HG02798 (cell line): ENCODE measurements around the gene CBX1.
A peak's percentile ranks its signal among the peaks of the same experiment; 100 is the strongest.

Source experiments
- ATAC-seq: cut with Tn5 transposase; IDR thresholded peaks from one replicate; pipeline ENCODE4 v1.9.1; 2021; ENCODE audit warnings: mild to moderate bottlenecking; ENCODE audit not compliant: unreplicated experiment, poor library complexity

The CBX1 gene

DNA sequence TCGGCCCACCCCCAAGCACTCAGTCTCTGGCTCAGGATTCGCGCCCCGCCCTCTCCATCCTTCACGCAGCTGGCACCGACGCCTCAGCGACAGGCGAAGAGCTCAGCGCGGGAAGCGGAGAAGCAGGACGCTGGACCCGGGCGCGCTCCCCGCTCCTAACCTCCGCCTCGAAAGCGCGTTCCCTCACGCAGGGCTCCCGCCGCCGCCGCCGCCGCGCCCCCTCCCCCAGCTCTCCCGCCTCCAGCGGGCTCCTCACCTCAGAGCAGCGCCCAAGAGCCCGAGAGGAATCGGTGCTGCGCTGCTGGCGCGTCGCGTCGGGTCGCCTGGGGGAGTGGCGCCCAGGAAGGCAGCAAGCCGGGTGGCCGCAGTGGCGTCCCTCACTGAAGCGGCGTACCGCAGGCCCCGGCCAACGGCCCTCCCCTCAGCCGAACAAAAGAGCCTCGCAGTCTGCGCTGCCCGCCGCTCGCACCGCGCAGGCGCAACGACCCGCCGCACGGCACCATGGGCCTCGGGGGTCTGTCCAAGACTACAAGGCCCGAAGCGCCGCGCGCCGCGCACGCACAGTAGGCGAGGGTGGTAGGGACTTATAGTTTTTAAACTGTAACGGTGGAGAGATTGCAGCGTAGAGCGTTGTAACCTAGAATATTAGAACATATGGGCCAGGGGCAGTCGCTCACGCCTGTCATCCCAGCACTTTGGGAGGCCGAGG is at the start of gene CBX1:
Gene CBX1, minus strand, starts transcription at position 467 of the 709 bp plus-strand sequence. CDS start 24,474 bp downstream, outside the sequence.
- ATAC-seq = peak; percentile 91

DNA sequence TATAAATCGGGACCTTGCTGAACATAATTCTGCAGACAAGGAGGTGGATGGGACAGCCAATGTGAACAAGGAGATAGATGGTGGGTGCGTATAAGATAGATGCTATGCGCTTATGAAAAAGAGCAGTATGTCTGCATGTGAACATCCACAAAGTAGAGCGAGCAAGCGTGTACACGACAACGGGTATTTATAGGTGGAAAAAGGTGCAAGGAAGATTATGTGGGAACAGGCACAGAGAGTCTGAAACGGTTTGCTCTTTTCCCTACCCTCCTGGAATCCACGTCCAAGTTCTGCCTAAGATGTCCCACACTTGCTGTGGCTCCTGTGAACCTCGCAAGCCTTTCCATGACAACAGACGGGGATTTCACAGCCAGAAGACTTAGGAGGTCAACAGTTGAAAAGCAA is 49.3 kb upstream of the CBX1 start:
- ATAC-seq = no peak

DNA sequence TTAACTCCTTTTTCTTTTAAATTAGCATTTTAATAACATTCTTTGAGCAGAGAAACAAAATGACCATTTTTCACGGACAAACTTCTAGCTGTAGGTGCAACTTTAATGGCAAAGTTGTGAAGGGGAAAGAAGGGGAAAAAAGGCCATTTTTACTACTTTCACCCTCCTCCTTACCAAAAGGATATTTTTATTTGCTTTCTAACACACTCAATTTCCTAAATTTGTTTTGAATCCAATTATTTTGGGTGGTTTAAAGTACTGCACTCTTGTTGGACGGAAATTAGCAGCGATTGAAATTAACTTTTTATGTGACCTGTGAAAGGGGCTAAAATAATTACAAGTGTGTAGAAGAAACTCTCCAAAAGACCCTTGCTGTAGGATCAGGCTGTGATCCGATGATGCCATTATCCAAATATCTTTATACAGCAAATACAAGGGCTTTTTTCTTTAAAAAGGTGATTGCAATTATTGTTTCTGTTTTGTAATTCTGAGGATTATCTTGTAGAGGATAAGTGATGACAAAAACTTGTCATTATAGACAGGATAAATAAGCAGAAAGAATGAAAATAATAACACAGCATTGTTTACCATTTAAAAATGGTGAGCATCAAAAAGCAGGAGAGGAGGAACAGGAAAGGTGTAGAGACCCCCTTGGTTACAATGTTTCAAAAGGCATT is 48.6 kb upstream of the CBX1 start:
- ATAC-seq = no peak

DNA sequence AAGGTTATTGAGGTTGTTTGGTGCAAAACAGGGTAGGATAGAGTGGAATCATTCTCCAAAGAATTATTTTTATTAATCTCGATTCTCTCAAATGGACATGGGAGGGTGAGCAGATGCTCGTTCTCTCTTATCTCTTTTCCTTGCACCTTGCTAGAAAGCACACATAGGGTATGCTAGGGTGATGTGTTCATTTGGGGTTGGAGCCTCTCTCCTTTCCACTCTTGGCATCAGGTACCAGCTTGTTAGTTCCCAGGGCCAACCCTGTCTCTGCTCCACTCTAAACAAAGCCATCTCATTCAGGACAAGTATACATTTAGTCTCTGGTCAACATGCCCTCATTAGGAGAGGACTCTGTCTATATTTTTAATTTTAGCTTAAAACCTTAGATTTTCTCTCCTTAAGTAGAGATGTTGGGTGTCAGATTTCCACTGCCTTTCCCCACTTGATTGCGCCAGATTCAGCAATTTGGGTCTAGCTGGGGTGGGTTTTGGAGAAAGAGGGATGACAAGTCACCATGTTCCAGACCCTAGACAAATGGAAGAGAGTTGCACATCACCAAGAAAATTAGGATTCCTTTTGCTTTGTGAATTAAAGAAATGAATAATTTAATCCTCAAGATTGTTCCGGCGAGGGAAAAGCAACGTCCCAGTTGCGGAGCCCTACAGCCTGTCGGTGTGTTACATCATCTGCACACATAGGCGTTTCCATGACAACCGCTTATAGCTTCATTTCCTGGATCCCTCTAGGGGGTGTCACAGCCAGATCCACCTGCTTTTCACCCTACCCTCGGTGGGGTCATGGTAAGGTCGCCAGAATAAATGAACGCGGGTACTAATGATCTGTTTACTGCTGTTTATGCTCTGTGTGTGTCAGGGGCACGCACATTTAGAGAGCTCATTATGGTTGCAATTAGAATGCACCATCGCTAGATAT is 47.8 kb upstream of the CBX1 start:
- no peak for ATAC-seq

DNA sequence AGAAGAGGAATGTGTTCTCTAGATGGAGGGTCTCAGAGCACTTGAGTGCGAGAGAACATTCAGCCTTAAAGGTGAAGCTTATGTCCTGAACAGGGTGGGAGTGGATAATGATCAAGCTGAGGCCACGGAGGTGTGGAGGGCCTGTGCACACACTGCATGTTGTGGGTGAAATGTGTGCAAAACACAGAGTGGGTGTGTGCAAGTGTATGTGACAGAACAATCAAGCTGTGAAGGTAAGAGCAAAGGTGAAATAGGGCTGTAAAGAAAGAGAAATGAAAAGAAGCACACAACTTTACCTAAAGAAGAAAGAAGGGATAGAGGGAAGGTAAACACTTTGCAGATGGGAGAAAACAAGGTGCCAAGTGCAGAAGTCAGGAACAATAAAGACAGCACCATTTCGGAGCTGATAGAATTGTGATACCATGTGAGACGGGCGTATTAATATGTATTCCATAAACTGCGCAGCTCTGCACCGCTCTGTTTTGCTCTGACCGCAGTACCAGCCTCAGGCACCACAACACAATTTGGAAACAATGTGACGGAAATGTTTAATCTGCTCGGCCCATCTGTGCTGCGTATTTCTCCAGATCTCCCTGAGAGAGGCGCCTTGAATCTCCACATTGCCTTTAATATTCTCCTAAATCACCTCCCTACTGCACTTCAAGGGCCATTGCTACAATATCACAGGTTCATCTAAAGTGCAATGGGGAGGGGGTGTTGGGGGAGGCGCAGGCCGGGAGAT is 46.9 kb upstream of the CBX1 start:
- ATAC-seq = no peak

DNA sequence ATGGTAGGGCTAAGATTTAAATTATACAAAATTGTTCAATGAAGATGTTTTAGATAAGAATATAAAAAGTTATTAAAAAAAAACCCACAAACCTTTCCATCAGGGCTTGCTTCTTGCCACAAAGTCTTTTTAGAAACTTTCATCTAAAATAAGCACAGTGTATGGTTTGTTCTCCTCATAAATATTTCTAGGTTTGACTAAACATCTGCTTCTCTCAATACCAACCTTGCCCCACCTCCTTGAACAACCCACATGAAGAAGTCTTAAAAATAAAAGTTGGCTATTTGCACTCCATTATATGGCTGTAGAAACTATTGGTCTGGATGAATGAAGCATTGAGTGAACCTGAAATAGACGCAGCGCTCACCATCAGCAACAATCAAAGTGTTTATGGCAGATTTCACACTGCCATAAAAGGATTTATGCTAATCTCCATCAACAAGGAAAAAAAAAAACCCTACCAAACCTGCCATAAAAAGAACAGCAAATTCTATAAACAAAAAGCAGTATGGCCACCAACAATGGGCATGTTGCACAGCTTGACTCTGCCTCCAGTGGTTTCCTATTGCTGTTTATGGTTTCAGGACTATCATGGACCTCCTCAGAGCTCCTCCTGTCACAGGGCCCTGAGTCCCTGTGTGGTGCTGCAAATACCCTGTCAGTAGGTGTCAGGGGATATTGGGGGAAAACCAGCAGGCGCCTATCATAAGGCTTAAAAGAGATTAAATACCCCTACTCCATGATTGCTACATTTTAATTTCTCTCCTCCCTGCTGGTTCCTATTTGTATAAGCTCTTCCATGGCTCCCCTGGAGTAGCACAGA is 43.9 kb upstream of the CBX1 start:
- ATAC-seq = no peak

DNA sequence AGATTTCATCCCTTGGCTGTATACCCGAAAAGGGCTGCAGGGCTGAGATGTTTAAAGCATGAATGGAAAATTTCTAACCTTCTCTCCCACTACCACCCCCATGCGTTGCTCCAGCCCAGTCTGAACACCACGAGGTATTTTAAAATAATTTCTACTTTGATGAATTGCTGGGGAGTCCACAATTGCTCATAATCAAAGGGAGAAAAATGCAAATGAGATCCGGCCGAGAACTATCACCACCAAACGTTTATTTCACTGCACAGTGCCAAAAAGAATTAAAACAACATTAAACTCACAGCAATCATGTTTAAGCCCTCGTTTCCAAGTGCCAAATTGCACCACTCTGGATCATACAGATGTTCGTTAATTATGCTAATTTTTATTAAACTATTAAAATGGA is 43.0 kb upstream of the CBX1 start:
- no peak for ATAC-seq

DNA sequence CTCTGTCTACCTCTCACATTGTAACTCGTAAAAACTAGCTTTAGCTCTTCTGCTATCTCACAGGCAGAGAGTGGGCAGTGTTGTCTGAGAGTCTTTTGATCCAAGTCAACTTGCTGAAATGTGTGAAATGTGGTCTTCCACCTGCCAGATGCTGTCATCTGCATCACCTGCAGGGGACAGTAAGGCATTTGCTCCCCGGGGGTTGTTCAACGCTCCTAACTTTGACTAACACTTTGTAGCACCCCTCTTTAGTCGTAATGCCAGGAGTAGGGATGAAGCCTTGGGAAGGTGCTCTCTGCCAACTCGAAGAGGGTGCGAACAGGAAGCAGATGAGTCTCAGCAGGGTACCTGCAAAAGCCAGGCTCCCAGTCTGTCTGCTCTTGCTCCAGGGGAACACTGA is 42.4 kb upstream of the CBX1 start:
- ATAC-seq = no peak

DNA sequence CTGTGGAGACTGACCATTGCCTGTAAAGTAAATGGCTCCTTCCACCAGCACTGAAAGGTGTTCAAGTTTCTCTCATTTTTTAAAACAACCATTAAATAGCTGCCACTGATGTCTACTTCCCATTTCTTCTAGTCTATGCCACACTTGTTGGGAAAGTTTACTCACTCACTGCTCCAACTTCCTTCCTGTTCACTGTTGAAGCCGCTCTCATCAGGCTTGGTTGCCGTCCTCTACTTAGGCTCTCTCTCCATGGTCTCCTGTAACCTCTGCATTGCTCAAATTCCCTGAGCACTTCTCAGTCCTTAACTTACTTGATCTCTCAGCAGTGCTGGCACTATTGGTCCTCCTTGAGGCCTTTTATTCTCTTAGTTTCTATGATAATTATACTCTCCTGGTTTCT is 38.7 kb upstream of the CBX1 start:
- no peak for ATAC-seq

DNA sequence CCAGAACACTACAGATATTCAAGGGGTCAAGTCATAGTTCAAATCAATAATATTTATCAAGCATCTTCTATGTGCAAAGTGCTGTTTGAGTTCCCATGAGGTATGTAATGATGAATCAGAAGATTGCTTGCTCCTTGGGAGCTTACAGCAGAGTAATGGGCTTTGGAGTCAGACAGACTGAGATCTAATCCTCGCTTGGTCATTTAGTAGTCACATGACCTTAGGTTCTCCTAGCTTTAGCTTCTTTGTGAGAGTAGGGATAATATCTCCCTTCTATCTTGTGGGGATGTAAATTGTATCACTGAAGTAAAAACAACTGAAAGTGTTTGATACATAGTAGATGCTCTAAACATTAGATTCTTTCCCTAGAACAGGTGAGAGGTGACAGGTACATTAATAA is 36.4 kb upstream of the CBX1 start:
- ATAC-seq = no peak

DNA sequence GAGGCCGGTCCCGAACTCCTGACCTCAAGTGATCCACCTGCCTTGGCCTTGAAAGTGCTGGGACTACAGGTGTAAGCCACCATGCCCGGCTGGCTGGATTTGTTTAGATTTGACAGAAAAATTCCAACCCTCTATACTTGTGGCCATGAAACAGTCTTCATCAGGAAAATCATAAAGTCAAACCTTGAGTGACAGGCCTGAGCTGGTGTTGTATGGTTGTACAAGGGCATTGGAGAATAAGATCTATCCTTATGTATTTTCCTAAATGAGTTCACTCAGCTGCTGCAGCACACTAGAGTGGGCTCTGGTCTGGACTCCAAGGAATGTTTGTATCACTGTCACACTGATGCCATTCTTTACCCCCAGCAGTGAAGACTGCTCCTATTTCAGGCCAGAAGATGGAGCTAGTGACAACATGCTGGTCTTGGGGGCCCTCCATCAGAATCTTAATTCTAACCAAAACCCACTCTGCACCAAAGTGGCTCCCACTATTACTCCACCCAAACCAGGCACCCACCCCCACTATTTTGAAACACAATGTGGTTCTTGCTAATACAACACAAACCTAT is 33.7 kb upstream of the CBX1 start:
- ATAC-seq = no peak

DNA sequence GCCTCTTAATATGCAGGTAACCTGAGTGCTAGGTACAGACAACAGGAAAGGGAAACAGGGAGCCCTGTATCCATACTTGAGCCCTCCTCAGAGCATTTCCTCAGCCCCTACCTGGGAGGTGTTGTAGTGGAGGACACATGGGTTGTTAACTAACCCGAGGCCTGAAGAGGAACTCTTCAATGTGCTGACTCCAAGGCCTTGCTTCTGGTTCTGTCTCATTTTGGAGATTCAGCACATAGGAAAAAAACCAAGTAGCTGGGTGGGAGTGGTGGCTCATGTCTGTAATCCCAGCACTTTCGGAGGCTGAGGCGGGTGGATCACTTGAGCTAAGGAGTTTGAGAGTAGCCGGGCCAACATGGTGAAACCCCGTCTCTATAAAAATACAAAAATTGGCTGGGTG is 31.1 kb upstream of the CBX1 start:
- ATAC-seq = no peak

DNA sequence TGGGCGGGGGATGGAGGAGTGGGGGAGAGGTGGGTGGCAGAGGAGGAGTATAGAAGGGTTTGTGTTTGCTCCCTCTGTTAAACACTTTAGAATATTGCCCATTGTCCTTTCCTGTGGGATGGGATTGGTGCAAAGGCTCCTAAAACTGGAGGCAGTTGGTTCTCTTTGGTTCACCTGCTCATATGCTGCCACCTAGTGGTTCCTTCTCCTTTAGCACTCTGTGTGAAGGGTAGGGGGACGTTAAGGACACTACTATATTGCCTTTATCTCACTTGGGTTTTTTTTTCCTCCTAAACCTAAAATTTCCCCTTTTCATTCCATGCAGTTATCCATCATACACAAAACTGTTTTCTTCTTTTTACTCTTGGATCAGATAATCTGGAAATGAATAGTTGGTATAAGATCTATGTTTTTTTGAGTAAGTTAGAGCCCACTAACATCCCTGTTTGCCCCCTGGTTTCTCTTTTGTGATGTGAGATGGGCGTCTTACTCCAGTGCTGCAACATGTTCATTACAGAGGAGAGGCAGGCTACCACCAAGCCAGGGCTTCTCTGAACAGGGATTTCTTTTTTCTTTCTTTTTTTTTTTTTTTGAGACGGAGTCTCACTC is 30.0 kb upstream of the CBX1 start:
- ATAC-seq = no peak

DNA sequence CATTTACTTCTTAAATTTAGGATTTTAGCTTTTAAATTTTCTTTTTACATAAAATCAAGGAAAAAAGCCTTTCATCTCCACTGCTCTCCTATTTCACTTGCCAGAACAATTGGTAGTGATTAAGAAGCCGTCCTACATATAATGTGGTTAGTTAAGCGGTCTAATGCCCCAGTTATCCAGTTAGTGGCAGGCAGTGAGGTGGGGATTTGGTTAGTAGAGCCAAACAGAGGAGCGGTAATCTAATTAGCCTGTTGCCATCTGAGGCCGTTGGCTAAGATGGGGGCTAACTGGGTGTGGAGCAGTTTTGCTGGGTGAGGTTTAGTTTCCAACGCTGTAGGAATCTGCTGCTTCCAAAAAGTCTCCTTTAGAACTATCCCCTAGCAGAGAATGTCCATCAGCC is 28.7 kb upstream of the CBX1 start:
- no peak for ATAC-seq

DNA sequence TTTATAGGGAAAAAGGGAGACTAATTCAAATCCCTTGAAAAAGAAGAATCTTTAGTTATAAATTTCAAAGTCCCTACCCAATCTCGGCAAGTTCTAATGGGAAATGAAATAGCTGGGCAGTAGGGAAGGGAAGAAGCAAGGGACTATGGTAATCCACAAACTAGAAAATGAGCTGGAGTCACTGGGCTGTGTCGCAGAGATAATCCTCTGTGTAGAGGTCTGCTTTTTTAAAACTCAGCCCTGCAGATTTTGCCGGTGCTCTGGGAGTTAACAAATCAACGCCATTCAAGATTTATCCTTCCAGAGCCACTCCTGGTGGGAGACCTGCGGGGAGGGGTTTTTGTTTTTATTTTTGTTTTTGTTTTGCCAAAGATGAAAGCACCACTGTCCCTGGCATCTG is 27.1 kb upstream of the CBX1 start:
- no peak for ATAC-seq

DNA sequence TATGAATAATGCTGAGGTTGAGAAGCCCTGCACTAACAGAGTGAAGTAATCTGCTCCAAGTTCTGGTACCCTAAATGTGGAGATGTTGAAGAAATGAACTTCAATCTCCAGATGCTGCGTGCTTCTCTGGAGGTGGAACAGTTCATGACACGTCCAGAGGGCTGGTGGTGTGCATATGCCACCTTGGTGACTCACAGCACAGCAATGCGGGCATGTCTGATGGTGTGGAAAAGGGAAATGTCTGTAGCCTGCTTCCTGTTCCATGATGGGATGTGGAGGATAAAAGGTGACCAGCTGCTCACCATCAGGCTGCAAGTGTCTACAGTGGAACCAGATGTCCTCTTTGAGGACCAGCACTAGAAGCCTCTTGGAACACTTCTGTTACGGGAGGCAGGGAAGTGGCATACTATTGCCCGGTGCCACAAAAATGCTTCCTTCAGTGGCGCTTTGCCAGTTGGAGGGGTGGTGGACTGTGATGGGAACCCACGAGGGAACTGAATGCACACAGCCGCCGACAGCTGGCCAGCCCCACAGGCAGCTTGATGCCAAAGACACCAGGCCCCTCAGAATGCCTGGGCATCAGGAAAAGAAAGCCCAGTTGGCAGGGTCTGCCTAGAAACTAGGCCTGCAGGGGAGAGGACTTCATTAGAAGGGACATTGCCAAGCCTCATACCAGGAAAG is 26.2 kb upstream of the CBX1 start:
- ATAC-seq = no peak

DNA sequence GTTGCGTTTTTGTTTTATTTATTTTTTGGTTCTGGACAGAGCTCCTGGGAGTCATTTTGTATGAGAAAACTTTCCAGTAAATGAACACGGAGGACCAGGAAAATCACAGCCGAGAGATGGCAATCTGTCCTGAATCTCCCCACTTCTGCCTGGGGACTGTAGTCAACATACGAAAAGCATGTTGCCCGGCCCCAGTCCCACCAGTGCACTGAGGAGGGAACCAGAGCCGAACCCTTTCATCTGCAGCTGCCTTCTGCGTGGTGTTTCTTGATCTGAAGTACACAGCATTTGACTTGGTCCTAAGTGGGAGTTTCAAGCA is 25.2 kb upstream of the CBX1 start:
- no peak for ATAC-seq

DNA sequence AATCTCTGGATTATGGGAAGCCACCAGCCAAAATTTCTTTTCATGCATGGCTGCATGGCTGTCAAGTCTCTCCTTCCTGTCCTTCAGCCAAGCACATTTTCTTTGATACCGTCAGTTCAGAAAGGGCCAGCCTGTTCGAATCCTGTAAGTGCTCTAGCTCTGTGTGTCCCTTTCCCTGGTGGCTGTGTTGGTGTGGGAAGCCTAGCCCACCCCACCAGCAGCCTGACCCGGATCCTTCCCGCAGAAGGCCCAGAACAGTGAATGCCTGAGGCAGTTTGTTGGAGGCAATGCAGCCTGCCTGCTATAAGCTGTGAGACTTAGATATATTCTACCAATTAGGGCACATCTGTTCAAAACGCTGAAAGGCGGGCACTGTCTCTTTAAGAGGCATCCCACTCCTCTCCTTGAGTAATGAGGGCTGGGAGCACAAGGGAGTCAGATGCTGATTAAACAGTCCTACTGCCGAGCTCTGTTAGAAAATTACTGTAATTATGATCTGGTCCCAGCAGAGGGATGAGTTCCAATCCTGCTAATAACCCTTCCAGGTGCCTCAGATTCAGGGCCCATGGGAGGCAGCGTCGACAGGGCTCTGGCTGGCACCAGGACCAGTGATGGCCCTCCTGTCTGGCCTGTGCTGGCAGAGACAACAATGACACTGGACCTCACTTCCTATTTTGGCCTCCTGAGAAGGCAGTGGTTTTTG is 24.7 kb upstream of the CBX1 start:
- no peak for ATAC-seq
